Measurements from ENCODE around the gene PFDN5.

DNA sequence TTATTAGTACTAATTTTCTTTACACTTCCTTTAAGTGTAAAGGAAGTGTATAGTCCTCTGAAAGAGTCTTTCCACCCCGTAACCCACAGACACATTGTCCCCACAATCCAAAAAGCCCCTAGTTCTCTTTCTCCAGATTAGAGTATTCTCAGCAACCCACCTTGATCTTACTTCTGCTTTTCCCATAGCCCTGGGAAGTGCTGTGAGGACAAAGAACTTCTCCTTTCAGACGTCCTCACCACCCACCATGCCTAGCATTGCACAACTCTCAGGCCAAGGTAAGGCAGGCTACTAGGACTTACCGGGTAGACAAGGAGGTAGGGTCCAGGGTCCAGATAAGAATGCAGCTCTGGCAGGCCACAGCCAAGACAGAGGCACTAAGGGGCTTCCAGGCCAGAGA is 18.7 kb downstream of the PFDN5 start:
- no peak for TF ChIP-seq JUNB (CRISPR knock-in tag; conservative IDR thresholded peaks at IDR 0.05)
- no peak for TF ChIP-seq HMG20B (CRISPR knock-in tag; IDR thresholded peaks at IDR 0.05)
- TF ChIP-seq ELF4 (CRISPR knock-in tag; IDR thresholded peaks at IDR 0.05) = no peak
- no peak for TF ChIP-seq U2AF1 (optimal IDR thresholded peaks at IDR 0.05; ENCODE audit: low read depth, low read length)
- no peak for TF ChIP-seq ZNF274 (IDR thresholded peaks at IDR 0.05; ENCODE audit: borderline replicate concordance, low read depth, low read length)
- TF ChIP-seq ARNT (IDR thresholded peaks at IDR 0.05) = no peak

All from K562 (cell line).